Measurements from ENCODE around the gene SRSF6.
"Not testable (repeated sequence)": the region's sequence is repeated elsewhere in the genome, so short reads cannot be mapped to it uniquely, and the experiment has no call there.

Gene SRSF6

DNA sequence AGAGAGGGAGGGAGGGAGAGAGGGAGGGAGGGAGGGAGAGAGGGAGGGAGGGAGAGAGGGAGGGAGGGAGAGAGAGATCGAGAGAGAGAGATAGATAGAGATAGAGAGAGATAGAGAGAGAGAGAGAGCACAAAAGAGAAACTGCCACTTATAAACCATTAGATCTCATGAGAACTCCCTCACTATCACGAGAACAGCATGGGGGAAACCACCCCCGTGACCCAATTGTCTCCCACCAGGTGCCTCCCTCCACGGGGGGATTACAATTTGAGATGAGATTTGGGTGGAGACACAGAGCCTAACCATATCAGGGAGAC lies 9.3 kb upstream of the SRSF6 start:
- DNase-seq (ENCODE audit: low read depth, low spot score); H3K27ac ChIP-seq: not testable (repeated sequence)

DNA sequence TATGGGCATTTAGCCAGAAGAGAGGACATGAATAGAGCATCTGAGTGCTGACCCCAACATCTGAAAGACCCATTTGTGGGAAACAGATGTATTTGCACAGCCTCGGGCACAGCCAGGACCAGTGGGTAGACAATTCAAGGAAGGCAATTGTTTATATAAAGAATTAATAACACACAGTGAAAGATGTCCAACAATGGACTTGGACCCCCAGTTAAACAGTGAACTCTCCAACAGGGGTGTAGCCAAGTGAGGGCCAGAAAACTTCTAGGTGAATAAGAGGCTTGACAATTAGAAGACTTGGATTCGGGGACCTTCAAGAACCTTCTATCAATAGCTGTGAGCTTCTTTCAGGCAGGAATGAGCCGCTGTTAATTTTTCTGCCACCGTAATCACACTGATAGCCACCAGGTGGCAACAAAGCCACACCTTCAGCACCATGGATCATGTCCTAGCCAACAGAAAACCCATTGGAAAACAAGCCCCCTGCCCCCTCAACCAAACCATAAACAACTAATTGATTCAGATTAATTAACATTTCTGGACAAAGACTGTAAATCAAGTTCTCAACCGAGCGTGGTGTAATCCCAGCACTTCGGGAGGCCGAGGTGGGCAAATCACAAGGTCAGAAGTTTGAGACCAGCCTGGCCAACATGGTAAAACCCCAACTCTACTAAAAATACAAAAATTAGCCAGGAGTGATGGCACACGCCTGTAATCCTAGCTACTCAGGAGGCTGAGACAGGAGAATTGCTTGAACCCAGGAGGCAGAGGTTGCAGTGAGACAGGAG lies 8.8 kb upstream of the SRSF6 start:
- no peak overlapping the region for H3K27ac ChIP-seq
- DNase-seq (ENCODE audit: low read depth, low spot score) = no peak

DNA sequence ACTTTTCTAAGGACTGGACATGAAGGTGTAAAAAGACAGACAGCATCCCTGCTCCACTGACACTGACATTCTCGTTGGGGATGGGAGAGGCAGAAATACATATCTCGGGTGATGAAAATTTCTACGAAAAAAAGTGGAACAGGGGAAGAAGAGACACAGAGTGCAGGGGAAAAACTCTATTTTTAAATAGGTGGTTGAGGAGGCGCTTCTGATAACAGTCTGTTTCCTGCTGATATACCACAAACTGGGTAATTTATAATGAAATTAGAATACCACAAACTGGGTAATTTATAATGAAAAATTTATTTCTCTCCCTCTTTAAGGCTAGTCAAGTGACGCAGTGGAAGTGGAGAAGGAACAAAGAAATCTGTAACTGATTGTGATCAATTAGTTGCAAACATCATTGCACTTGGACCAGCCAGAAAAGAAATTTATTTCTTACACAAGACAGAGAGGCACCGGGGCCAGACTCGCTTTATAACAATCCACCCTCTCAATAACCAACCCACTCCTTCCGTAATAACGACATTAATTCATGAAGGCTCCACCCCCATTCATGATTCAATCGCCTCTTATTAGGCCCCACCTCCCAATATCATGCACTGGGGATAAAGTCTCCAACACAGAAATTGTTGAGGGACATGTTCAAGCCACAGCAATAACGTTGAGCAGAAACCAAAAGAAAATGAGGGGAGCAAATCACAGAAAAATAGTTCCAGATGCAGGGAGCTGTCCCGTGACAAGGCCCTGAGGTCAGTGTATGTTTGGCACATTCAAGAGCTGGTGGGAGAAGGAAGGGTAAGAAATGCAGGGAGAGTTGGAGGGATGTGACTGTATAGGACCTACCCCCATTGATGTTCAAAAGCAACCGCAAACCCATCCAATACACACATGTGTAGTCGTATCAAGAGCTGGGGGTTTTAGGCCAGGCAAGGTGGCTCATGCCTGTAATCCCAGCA lies 6.6 kb upstream of the SRSF6 start:
- DNase-seq (ENCODE audit: low read depth, low spot score) = no peak
- H3K27ac ChIP-seq = no peak overlapping the region

DNA sequence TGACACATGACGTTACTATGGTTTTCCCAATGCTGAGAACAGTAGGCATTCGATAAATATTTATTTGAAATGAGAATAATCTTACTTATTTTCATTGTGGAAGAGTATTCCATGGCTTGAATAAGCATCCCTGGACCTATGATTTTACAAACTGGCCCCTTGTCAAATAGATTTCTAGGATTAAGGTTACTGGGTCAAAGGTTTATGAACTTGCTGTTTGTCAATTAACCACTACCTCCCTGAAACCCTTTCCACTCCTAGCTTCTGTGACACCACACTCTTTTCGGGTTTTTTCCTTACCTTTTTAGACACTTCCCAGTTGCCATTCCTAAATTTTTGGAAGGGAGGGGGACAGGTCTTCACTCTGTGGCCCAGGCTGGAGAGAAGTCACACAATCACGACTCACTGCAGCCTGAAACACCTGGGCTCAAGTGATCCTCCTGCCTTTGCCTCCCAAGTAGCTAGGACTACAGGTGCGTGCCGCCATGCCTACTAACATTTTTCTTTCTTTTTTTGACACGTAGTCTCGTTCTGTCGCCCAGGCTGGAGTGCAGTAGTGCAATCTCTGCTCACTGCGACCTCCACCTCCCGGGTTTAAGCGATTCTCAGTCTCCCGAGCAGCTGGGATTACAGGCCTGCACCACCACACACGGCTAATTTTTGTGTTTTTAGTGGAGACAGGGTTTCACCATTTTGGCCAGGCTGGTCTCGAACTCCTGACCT lies 5.1 kb upstream of the SRSF6 start:
- no peak overlapping the region for H3K27ac ChIP-seq
- no peak for DNase-seq (ENCODE audit: low read depth, low spot score)

DNA sequence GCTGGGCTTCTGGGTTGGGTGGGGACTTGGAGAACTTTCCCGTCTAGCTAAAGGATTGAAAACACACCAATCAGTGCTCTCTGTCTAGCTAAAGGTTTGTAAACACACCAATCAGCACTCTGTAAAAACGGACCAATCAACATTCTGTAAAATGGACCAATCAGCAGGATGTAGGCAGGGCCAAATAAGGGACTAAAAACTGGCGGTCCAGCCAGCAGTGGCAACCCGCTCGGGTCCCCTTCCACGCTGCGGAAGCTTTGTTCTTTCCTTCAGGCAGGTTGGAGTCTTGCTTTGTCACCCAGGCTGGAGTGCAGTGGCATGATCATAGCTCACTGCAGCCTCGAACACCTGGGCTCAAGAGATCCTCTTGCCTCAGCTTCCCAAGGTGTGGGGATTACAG lies 1.4 kb upstream of the SRSF6 start:
- not testable (repeated sequence) for H3K27ac ChIP-seq; DNase-seq (ENCODE audit: low read depth, low spot score)

DNA sequence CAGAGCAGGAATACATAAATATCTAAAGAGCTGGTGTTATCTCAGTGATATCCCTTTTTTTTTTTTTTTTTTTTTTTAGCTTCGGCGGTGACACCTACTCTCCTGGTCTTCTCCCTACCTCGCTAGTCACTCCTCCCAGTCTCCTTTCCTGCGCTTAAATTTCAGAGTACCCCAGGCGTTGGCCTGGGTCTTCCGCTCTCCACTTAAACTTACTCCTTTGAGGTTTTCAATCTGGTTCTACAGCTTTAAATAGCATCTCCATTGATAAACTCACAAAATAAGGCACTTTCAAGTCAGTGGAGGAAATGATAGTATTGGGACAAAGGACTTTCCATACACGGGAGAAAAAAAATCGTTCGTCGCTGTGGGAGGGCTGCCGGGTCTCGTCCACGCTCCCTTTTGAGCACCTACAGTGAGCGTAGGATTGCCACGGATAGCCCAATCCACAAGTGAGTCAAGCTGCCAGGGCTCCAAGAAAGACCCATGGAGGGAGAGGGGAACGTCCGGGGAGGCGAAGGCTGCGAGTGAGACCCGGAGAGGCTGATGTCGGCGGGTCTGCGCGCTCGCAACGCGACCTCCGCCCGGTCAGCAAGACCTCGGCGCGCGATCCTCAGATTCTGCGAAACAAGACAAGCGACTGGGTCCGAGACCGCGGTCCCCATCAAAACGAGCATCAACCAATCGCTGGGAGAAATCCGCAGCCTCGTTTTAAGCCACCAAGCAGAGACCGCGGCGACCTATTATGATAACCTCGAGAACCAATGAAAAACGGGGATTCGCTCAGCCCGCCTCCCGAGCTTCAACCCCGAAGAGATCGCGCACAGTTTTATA lies 672 bp upstream of the SRSF6 start:
- peak overlapping the region; percentile 90 for H3K27ac ChIP-seq
- DNase-seq (ENCODE audit: low read depth, low spot score) = peak; percentile 66

DNA sequence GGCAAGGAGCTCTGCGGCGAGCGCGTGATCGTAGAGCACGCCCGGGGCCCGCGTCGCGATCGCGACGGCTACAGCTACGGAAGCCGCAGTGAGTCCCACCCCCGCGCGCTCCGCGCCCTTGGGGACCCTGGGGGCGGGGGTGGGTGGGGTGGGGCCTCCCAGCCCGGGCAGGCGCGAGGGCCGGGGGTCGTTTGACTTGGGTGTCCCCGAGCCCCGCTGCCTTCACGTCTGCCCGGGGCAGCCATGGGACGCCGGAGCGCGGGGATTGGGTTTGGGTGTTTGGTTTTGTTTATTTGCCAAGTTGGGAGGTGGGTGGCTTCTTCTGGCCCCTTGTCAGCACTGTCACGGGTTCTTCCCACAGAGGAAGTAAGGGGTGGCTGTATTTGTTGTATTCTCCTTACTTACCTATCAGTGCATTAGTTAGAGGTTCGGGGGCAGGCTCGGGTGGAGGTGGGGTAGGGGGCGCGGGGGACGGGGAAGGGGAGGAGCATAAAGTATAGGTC lies 777 bp downstream of the SRSF6 start:
- H3K27ac ChIP-seq = peak overlapping the region; percentile 90
- no peak for DNase-seq (ENCODE audit: low read depth, low spot score)

DNA sequence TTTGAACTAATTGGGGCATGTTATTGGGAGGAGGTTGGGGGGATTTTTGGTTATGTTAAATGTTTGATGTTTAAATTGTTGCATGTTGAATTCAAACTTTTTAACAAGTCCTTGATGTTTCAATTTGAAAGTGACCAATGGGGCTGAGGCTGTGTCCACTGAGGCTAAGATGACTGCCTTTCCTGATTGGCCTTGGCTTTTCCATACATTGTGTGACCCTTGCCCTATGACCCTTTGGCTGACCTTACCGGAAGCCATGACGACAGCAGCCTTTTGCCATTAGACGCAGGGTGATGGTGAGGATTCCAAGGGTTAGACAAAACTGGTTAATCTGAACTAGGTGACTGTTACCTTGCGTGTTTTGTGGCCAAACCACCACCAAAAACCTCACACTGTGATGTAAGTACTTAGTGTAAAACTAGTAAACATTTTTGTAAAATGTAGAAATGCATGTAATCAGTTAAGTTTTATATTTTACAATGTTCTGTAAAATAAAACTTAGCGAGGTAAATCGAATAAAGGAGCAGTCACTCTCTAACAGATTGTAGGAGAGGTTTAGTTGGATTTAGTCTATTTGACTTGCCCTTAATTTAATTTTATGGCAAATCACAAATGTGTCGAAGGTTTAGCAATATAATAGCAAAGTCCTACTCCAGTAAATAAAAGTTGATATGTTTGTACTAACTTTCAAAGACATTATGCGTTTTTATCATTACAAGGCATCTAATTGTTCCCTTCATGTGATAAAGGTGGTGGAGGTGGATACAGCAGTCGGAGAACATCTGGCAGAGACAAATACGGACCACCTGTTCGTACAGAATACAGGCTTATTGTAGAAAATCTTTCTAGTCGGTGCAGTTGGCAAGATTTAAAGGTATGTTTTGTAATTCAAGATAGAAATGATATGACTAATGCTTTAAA lies 1.6 kb downstream of the SRSF6 start:
- no peak for DNase-seq (ENCODE audit: low read depth, low spot score)
- H3K27ac ChIP-seq = peak overlapping the region; percentile 90

DNA sequence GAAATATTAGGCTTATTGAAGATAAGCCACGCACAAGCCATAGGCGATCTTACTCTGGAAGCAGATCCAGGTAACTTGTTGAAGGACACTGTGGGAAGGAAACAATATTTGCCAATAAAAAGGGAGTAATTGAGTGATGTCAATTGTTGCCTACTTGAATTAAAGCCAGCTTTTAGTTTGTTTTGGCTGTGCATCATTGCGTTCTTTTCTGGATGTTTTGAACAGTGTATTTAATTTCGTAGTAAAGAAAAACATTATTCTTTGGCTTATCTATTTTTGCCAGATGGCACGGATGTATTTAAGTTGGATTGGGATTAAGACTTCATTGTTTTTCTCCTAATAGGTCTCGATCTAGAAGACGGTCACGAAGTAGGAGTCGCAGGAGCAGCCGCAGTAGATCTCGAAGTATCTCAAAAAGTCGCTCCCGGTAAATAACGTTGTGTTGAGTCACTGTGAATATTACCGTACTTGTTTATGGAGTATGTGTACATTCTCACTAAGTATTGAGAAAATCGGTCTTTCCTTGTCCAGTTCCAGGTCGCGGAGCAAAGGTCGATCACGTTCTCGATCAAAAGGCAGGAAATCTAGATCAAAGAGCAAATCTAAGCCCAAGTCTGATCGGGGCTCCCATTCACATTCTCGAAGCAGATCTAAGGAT lies 2.6 kb downstream of the SRSF6 start:
- no peak overlapping the region for H3K27ac ChIP-seq
- no peak for DNase-seq (ENCODE audit: low read depth, low spot score)

DNA sequence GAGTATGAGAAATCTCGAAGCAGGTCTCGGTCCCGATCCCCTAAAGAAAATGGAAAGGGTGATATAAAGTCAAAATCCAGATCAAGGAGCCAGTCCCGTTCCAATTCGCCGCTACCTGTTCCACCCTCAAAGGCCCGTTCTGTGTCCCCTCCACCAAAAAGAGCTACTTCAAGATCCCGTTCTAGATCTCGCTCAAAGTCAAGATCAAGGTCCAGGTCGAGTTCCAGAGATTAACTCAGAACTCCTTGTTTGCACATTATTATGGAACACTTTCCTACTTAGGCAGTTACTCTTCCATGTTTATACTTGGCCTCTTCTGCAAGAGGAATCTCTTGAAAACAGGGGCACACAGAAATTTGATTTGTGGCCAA lies 3.1 kb downstream of the SRSF6 start:
- H3K27ac ChIP-seq = no peak overlapping the region
- DNase-seq (ENCODE audit: low read depth, low spot score) = no peak

DNA sequence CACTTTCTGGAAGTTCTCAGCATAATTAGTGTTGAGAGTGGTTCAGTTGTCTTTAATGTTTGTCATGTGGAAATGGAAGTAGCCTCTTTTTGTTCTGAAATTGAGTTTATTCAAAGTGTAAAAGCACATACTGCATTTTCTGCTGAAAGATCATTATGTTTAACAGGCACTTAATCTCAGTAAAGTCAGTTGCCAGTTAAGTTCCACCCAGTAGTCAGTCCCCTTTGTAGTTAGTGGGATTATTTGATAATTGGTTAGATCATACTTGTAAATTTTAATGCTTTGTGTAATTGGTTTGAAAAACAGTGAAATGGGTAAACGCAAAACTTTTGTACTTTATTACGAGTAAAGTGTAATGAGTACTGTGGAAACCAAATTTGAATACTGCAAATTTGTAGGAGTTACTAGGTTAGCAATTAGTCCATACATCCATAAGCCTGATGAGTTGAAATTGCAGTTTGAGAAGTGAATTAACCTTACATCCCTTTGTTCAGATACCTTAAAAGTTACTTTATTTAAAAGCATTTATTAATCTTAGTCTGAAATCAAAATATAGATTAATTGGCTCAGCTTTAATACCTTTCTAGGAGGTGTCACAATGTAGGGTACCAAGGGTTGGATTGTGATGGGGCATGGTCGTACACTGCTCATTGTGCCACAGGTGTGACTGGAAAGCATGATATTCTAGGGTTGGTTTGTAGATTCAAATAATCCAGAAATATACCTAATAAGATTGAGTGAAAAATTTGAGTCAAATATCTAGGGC lies 4.4 kb downstream of the SRSF6 start:
- DNase-seq (ENCODE audit: low read depth, low spot score) = no peak
- no peak overlapping the region for H3K27ac ChIP-seq

DNA sequence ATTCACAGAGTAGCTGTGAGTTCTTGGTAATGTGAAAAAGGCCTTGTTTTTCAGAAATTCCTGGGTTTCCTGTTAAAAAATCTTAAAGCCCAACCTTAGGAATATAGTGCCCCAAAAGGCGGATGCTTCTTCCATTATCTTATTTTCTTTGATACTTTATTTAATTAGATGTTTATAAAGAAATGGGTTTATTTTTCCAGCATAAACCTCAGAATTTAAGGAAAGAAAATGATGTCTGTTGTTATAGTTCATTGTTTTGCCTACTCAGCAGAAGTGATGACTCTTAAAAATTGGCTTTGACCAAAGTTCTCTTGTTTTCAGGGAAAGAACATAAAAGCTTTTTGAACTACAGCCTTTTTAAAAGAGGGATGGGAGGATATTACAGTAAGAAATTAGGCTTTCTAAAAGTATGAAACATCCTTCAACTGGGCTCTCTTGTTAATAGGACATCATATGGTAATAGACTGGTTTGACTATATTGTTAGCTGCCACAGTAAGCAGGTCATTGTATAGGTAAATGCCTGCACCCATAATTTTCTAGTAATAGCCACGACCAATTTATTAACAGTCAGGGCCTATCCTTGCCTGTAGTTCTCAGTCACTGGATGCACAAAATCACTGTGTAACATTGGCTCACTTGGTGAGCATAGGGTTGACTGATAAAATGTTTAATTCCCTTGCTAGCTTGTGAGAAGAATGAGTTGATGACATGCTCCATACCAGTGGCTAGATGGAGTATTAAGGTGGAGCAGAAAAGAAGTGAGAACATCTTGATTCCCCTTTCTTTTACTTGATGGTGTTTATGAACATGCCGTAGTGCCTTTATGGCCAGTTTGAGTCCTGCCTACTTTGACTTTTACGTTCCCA lies 5.2 kb downstream of the SRSF6 start:
- DNase-seq (ENCODE audit: low read depth, low spot score) = no peak
- no peak overlapping the region for H3K27ac ChIP-seq

DNA sequence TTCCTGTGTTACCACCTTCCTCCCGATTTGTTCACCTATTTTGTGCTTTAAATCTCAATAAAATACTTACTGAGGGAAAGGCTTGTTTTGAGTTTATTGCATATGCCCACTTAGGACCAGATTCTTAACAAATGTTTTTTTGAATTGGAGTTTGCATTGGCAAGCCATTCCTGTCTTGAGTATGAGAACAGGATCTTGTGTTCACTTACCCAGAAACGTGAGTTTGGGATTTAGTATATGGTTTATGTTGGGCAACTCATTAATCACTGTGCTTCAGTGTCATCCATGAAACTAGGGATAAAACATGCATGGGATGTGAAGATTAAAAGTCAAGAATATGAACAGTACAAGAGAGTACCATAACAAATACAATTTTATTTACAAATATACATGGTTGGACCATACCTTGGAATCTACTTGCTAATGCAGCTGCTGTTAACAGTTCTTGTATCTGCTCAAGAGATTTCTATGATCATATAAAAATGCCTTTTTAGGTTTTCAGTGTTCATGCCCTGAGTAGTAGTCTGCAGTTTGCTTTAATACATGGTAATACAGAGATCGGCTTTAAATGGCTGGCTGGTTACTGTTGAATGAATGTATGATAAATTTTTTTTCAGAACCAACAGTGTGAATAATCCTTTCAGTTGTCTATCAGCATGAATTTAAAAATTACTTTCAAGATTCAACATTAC lies 6.0 kb downstream of the SRSF6 start:
- H3K27ac ChIP-seq = no peak overlapping the region
- no peak for DNase-seq (ENCODE audit: low read depth, low spot score)

DNA sequence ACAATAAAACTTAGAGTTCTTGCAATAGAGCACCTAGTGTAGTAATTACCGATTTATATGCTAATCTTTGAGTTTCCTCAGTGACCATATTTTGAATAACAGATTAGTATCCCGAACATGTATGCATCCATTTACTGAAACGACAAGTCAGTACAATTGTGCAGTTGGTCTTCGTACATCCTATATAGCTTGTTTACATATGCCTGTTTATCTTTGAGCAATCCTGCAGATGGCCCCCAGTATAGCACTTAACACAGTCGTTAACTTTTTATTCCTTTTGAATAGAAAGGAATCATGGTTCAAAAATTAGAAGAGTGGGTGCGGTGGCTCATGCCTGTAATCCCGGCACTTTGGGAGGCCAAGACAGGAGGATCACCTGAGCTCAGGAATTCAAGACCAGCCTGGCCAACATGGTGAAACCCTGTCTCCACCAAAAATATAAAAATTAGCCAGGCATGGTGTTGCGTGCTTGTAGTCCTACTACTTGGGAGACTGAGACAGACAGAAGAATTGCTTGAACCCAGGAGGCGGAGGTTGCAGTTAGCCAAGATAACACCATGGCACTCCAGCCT lies 6.6 kb downstream of the SRSF6 start:
- DNase-seq (ENCODE audit: low read depth, low spot score) = no peak
- H3K27ac ChIP-seq = no peak overlapping the region

DNA sequence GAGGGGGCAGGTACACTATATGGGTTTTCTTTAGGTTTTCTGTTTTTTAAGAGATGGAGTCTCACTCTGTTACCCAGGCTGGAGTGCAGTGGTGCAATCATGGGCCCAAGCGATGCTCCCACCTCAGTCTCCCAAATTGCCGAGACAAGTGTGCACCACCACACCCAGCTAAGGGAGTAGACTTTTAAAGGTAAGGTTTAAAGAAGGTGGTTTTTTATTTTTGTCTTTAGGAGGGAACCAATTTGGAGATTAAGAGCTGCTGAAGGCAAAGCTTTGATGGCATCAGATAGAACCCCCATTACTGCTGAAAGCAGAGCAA lies 7.9 kb downstream of the SRSF6 start:
- DNase-seq (ENCODE audit: low read depth, low spot score) = no peak
- no peak overlapping the region for H3K27ac ChIP-seq

DNA sequence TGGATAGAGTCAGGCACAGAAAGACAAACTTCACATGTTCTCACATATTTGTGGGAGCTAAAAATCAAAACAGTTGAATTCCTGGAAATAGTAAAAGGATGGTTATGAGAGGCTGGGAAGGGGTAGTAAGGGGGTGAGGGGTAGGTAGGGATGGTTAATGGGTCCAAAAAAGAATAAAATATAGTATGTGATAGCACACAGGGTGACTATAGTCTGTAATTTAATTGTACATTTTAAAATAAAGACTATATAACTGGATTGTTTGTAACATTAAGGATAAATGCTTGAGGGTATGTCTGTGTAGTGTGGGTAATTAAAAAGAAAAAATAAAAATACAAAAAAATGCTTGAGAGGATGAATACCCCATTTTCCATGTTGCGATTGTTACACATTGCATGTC lies 9.9 kb downstream of the SRSF6 start:
- H3K27ac ChIP-seq = no peak overlapping the region
- no peak for DNase-seq (ENCODE audit: low read depth, low spot score)
